ENCODE measurements around the gene CLEC11A.

Gene CLEC11A

GRCh38 chr19:50678323-50678722 lies 44.8 kb upstream of the CLEC11A start:
- H3K27me3 ChIP-seq (ENCODE audit: control insufficient read depth, low read length) = no peaks in the 10 kb centered on the region
- no peaks in the 10 kb centered on the region for H3K79me2 ChIP-seq (ENCODE audit: control insufficient read depth, low read length)
- H3K27ac ChIP-seq (ENCODE audit: low read depth, low read length) = no peak overlapping the region
- H3K4me1 ChIP-seq (ENCODE audit: control insufficient read depth, low read length) = peaks cover 8% of the 10 kb centered on the region
- H3K9me2 ChIP-seq (replicated peaks; ENCODE audit: control insufficient read depth, low read length) = no peaks in the 10 kb centered on the region
- no peak overlapping the region for H3K4me2 ChIP-seq (ENCODE audit: low read length)
- no peak for TF ChIP-seq EZH2phosphoT487 (IDR thresholded peaks at IDR 0.05; ENCODE audit: borderline replicate concordance, low read length)
- no peak for TF ChIP-seq CTCF (IDR thresholded peaks at IDR 0.05; ENCODE audit: low read depth, low read length, poor library complexity, severe bottlenecking)
- no peak overlapping the region for H3K4me3 ChIP-seq (ENCODE audit: low read length)
- H3K36me3 ChIP-seq (ENCODE audit: control insufficient read depth, low read length) = no peaks in the 10 kb centered on the region
- H4K20me1 ChIP-seq (ENCODE audit: control insufficient read depth, insufficient read depth, low read depth, low read length) = no peaks in the 10 kb centered on the region
- no peaks in the 10 kb centered on the region for H3K9me3 ChIP-seq (ENCODE audit: control insufficient read depth, insufficient read depth, low read length)
- no peaks in the 10 kb centered on the region for H3F3A ChIP-seq (ENCODE audit: control insufficient read depth, insufficient read depth)

DNA sequence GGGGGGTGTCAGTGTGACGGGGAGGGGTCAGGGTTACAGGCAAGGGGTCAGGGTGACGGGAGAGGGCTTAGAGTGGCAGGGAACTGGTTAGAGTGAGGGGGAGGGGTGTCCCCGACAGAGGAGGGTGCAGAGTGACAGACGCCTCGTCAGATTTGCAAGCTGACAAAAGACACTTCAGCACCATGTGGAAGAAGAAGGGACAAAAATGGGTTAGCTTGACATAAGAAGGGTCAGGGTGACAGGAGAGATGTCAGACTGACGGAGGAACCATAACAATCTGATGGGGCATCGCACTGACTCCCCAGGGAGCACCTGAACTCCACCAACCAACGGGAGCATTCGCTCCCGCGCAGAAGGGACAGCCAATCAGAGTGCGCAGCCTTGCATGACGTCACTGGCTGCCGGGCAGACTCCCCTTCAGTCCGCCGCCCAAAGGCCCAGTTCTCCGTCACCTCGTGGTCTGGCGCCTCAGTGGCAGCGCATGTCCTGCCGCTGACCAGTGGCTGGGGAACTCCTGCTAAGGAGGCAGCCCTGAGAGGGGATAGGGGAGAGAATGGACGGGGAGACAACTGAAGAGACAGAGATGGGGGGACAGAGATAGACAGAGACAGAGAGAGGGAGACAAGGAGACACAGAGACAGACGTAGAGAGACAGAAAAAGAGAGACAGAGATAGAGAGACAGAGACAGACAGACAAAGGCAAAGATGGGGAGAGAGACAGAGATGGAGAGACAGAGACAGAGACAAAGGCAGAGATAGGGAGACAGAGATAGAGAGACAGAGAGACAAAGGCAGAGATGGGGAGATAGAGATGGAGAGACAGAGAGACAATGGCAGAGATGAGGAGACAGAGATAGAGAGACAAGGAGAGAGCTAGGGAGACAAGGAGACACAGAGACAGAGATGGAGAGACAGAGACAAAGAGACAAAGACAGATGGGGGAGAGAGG lies 43.7 kb upstream of the CLEC11A start:
- Histone ChIP-seq H3K9me3 (ENCODE audit: control insufficient read depth, insufficient read depth, low read length) (no peaks in the 10 kb centered on the region), H3K4me2 (ENCODE audit: low read length) (peak overlapping the region; percentile 52), H3K79me2 (ENCODE audit: control insufficient read depth, low read length) (no peaks in the 10 kb centered on the region), H4K20me1 (ENCODE audit: control insufficient read depth, insufficient read depth, low read depth, low read length) (peaks cover 4% of the 10 kb centered on the region; the same call in 1 of the 2 replicates), H3F3A (ENCODE audit: control insufficient read depth, insufficient read depth) (no peaks in the 10 kb centered on the region), H3K36me3 (ENCODE audit: control insufficient read depth, low read length) (no peaks in the 10 kb centered on the region), H3K4me3 (ENCODE audit: low read length) (peak overlapping the region; percentile 40), H3K27me3 (ENCODE audit: control insufficient read depth, low read length) (peaks cover 5% of the 10 kb centered on the region; the same call in 1 of the 2 replicates), H3K27ac (ENCODE audit: low read depth, low read length) (no peak overlapping the region), H3K4me1 (ENCODE audit: control insufficient read depth, low read length) (peaks cover 8% of the 10 kb centered on the region), H3K9me2 (replicated peaks; ENCODE audit: control insufficient read depth, low read length) (no peaks in the 10 kb centered on the region)
- no peak for TF ChIP-seq CTCF (IDR thresholded peaks at IDR 0.05; ENCODE audit: low read depth, low read length, poor library complexity, severe bottlenecking)
- no peak for TF ChIP-seq EZH2phosphoT487 (IDR thresholded peaks at IDR 0.05; ENCODE audit: borderline replicate concordance, low read length)

DNA sequence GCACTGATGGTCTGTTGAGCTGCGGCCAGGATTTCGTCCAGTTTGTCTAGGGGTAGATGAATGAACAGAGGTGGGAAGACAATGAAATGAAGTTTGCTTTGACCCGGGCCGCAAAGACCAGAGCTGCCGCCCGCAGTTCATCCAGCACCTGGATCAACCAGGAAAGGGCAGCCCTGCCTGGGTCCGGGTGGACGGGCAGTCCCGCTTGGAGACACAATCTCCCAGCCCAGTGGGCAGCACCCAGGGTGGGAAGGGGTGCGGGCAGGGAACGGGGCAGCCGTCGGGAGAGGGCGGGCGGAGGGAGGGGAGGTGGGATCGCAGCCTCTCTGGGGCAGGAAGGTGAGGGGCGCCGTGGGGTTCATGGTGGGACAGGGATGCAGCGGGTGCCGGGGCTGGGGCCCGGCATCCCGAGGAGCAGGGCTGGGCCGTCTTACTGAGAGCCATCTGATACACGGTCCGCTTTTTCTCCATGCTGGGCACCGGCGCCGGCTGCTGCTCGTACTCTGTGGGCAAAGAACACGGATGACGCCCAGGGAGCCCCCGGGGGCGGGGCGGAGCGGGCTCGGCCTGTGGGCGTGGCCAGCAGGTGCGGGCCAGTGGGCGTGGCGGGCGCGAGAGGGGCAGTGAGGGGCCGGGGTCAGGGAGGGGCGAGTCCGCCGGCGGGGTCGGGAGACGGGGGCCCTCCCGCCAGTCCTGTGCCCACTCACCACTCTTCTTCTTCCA lies 36.7 kb upstream of the CLEC11A start:
- Histone ChIP-seq H4K20me1 (ENCODE audit: control insufficient read depth, insufficient read depth, low read depth, low read length) (peaks cover 4% of the 10 kb centered on the region; the same call in 1 of the 2 replicates), H3K9me3 (ENCODE audit: control insufficient read depth, insufficient read depth, low read length) (no peaks in the 10 kb centered on the region), H3K9me2 (replicated peaks; ENCODE audit: control insufficient read depth, low read length) (no peaks in the 10 kb centered on the region), H3K79me2 (ENCODE audit: control insufficient read depth, low read length) (no peaks in the 10 kb centered on the region), H3K27me3 (ENCODE audit: control insufficient read depth, low read length) (peaks cover 5% of the 10 kb centered on the region; the same call in 1 of the 2 replicates), H3K4me1 (ENCODE audit: control insufficient read depth, low read length) (no peaks in the 10 kb centered on the region), H3K4me3 (ENCODE audit: low read length) (no peak overlapping the region), H3K4me2 (ENCODE audit: low read length) (no peak overlapping the region), H3K27ac (ENCODE audit: low read depth, low read length) (no peak overlapping the region), H3F3A (ENCODE audit: control insufficient read depth, insufficient read depth) (no peaks in the 10 kb centered on the region), H3K36me3 (ENCODE audit: control insufficient read depth, low read length) (no peaks in the 10 kb centered on the region)
- TF ChIP-seq EZH2phosphoT487 (IDR thresholded peaks at IDR 0.05; ENCODE audit: borderline replicate concordance, low read length) = no peak
- TF ChIP-seq CTCF (IDR thresholded peaks at IDR 0.05; ENCODE audit: low read depth, low read length, poor library complexity, severe bottlenecking) = no peak
